ENCODE data around the gene CLDND1.

CLDND1 gene

GRCh38 chr3:98551236-98551635 is 28.5 kb upstream of the CLDND1 start:
- no peak for DNase-seq

GRCh38 chr3:98550833-98551232 is 28.1 kb upstream of the CLDND1 start:
- no peak for DNase-seq

GRCh38 chr3:98548544-98548943 is 25.8 kb upstream of the CLDND1 start:
- no peak for DNase-seq

GRCh38 chr3:98545940-98546339 is 23.2 kb upstream of the CLDND1 start:
- DNase-seq: no peak

- DNase-seq: no peak
Measured at GRCh38 chr3:98542623-98543022, 19.9 kb upstream of the CLDND1 start.

- DNase-seq: no peak
Measured at GRCh38 chr3:98541695-98542094, 19.0 kb upstream of the CLDND1 start.

GRCh38 chr3:98540346-98540745 is 17.6 kb upstream of the CLDND1 start:
- no peak for DNase-seq

- DNase-seq: no peak
Measured at GRCh38 chr3:98536456-98537017, 13.8 kb upstream of the CLDND1 start.

- DNase-seq: no peak
Measured at GRCh38 chr3:98534734-98535133, 12.0 kb upstream of the CLDND1 start.

- DNase-seq: no peak
Measured at GRCh38 chr3:98534168-98534567, 11.5 kb upstream of the CLDND1 start.

- DNase-seq: no peak
Measured at GRCh38 chr3:98532709-98533571, 10.2 kb upstream of the CLDND1 start.

- DNase-seq: no peak
Measured at GRCh38 chr3:98532275-98532637, 9.6 kb upstream of the CLDND1 start.

- DNase-seq: no peak
Measured at GRCh38 chr3:98531622-98532274, 9.0 kb upstream of the CLDND1 start, which contains the start of gene GPR15. GPR15 (plus strand) TSS chr3:98531978; CDS start chr3:98532034, 56 bp downstream.

GRCh38 chr3:98530676-98531075 is 8.0 kb upstream of the CLDND1 start:
- no peak for DNase-seq

GRCh38 chr3:98529856-98530459 is 7.3 kb upstream of the CLDND1 start:
- DNase-seq: no peak

GRCh38 chr3:98528474-98529346 is 6.0 kb upstream of the CLDND1 start:
- DNase-seq: no peak

GRCh38 chr3:98525494-98525893 is 2.8 kb upstream of the CLDND1 start:
- no peak for DNase-seq

GRCh38 chr3:98521897-98522543 is 682 bp downstream of the CLDND1 start:
- DNase-seq: no peak

- no peak for DNase-seq
Measured at GRCh38 chr3:98519351-98519750, 3.4 kb downstream of the CLDND1 start.

- no peak for DNase-seq
Measured at GRCh38 chr3:98518816-98519215, 3.9 kb downstream of the CLDND1 start.

- DNase-seq: no peak
Measured at GRCh38 chr3:98514948-98515347, 7.8 kb downstream of the CLDND1 start.

- DNase-seq: no peak
Measured at GRCh38 chr3:98513736-98514135, 9.0 kb downstream of the CLDND1 start.

All from activated gamma-delta T cell (primary cell).